HEK293T (cell line): ENCODE measurements around the gene NME7.

Experiments
- ARNT ChIP-seq: fragments of 450-650 bp; IDR thresholded peaks from 2 replicates; pipeline ENCODE4 v1.6.1; 2017; ENCODE audit warnings: mild to moderate bottlenecking
- BHLHE40 ChIP-seq: fragments of 450-650 bp; IDR thresholded peaks from 2 replicates; pipeline ENCODE4 v1.6.1; 2016; ENCODE audit warnings: mild to moderate bottlenecking, moderate library complexity, borderline replicate concordance
- ELF4 ChIP-seq: fragments of 450-650 bp; IDR thresholded peaks from 2 replicates; pipeline ENCODE4 v1.6.1; 2017; ENCODE audit warnings: antibody characterized with exemption
- FOXA1 ChIP-seq: fragments of 450-650 bp; IDR thresholded peaks from 2 replicates; pipeline ENCODE4 v1.6.1; 2016; ENCODE audit warnings: mild to moderate bottlenecking
- FOXK2 ChIP-seq: fragments of 450-650 bp; IDR thresholded peaks from 2 replicates; pipeline ENCODE4 v1.6.1; 2016; ENCODE audit warnings: mild to moderate bottlenecking
- FOXM1 ChIP-seq: fragments of 450-650 bp; IDR thresholded peaks from 2 replicates; pipeline ENCODE4 v1.6.1; 2017; ENCODE audit warnings: mild to moderate bottlenecking, borderline replicate concordance
- HDGF ChIP-seq: fragments of 450-650 bp; IDR thresholded peaks from 2 replicates; pipeline ENCODE4 v1.6.1; 2017; ENCODE audit warnings: antibody characterized with exemption, borderline replicate concordance
- L3MBTL2 ChIP-seq: fragments of 450-650 bp; conservative IDR thresholded peaks from 2 replicates; pipeline ENCODE4 v1.6.1; 2016; ENCODE audit warnings: mild to moderate bottlenecking
- NFRKB ChIP-seq: fragments of 450-650 bp; IDR thresholded peaks from 2 replicates; pipeline ENCODE4 v1.6.1; 2016; ENCODE audit warnings: mild to moderate bottlenecking, moderate library complexity
- SP1 ChIP-seq: fragments of 450-650 bp; IDR thresholded peaks from 2 replicates; pipeline ENCODE4 v1.6.1; 2017
- ZNF384 ChIP-seq: fragments of 450-650 bp; IDR thresholded peaks from 2 replicates; pipeline ENCODE4 v1.6.1; 2016
- TF ChIP-seq, protein P1 (sequence below): fragments of 450-650 bp; IDR thresholded peaks from 2 replicates; pipeline ENCODE4 v1.6.1; 2016

DNA sequence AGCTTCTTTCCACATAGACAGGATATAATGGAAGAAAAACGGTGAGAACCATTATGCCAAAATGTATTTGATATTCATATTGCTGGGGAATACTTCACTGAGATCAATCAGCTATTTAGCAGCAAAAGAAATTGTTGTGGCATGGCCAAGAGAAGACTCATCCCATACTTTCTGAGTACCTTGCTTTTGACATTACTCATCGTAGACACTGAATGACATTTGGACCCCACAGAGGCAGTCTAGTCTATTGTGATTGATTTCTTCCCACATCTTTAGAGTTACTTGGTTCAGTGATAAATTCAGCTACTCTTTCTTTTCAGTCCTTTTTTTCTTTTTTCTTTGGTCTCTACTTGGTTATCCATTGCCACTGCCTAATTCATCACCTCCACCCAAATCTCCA is 239.0 kb downstream of the NME7 start:
- TF ChIP-seq BHLHE40 (no peak), FOXA1 (no peak), ELF4 (no peak), NFRKB (no peak), FOXM1 (no peak), FOXK2 (no peak), L3MBTL2 (no peak), HDGF (no peak), ZNF384 (no peak), SP1 (no peak), ARNT (no peak)
- TF ChIP-seq, protein P1, sequence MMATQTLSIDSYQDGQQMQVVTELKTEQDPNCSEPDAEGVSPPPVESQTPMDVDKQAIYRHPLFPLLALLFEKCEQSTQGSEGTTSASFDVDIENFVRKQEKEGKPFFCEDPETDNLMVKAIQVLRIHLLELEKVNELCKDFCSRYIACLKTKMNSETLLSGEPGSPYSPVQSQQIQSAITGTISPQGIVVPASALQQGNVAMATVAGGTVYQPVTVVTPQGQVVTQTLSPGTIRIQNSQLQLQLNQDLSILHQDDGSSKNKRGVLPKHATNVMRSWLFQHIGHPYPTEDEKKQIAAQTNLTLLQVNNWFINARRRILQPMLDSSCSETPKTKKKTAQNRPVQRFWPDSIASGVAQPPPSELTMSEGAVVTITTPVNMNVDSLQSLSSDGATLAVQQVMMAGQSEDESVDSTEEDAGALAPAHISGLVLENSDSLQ = no peak
